Peyer's patch (tissue), 4 donors: Measurements from ENCODE around the gene HORMAD1.

Source experiments
- POLR2A ChIP-seq, 2 donors: fragments of 450-650 bp; IDR thresholded peaks; one replicate each; pipeline ENCODE4 v1.5.1; 2017; ENCODE audit warnings: antibody characterized with exemption in 2 of 2, mild to moderate bottlenecking in 2 of 2, moderate library complexity in 2 of 2
- TF ChIP-seq, protein P1 (sequence below), 6 experiments: fragments of 450-650 bp in 4 of 6; fragments of 200-600 bp in 2 of 6; sonication (generic) in 1 of 6; IDR thresholded peaks; one replicate each; pipeline ENCODE4 v1.5.1; 2017 to 2019; ENCODE audit warnings: antibody characterized with exemption in 6 of 6, mild to moderate bottlenecking in 3 of 6, moderate library complexity in 1 of 6

DNA sequence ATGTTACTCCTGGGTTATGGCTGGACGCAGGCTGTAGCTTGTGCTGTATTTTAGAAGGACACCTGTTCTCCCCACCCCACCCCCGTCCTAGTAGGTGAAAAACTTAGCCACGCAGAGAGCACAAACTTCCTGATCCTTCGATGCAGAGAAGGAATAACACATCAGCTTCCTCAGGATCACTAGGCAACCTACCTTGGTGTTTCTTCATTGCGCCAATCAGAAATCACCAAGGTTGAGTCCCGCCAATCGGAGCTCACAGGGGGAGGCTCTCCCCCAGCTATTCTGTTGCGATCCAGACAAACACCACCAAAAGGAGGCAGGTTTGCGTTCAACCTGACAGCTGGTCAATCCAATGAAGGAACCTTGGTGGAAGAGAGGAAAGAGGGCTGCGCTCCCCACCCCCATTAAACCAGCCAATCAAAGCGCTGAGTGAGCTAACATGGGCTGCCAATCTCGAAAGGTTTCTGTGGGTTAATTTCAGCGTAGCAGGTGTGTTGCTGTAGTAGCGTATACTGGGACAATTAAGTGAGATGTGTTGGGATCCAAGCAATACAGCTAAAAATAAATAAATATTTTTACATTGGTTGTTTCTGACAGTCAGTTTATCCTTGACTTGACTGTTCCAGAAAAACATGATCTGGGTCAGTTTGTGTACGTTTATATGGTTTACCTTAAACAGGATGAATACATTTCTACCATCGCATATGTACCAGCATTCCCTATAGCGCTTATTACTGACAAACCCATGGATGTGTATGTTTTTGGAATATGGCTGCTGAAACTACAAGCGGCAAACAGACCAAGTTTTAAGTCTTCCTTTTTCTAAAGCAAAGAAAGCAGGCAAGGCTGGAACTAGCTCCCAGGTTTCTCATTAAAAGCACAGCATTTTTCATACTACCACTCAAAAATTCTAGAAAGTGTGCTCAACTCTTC, 23.4 kb downstream of the HORMAD1 start, which contains the start of gene GOLPH3L:
- TF ChIP-seq, protein P1, sequence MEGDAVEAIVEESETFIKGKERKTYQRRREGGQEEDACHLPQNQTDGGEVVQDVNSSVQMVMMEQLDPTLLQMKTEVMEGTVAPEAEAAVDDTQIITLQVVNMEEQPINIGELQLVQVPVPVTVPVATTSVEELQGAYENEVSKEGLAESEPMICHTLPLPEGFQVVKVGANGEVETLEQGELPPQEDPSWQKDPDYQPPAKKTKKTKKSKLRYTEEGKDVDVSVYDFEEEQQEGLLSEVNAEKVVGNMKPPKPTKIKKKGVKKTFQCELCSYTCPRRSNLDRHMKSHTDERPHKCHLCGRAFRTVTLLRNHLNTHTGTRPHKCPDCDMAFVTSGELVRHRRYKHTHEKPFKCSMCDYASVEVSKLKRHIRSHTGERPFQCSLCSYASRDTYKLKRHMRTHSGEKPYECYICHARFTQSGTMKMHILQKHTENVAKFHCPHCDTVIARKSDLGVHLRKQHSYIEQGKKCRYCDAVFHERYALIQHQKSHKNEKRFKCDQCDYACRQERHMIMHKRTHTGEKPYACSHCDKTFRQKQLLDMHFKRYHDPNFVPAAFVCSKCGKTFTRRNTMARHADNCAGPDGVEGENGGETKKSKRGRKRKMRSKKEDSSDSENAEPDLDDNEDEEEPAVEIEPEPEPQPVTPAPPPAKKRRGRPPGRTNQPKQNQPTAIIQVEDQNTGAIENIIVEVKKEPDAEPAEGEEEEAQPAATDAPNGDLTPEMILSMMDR (IDR thresholded peaks at IDR 0.05) = peak in 3 of 6 experiments; percentile 9 to 18 (median 9)
- peak; percentile 82 to 84 for TF ChIP-seq POLR2A (IDR thresholded peaks at IDR 0.05)
